Panc1 (cell line): Measurements from ENCODE around the gene NTMT1.

Experiments used
- POLR2AphosphoS5 ChIP-seq: IDR thresholded peaks from 2 replicates; pipeline ENCODE4 v1.6.1; 2012; ENCODE audit warnings: mild to moderate bottlenecking, low read depth, low read length, moderate library complexity
- REST ChIP-seq, 2 experiments: IDR thresholded peaks; 2 replicates each; pipeline ENCODE4 v1.6.1; 2011 to 2012; ENCODE audit warnings: low read depth in 2 of 2, control low read depth in 1 of 2, low read length in 1 of 2, mild to moderate bottlenecking in 1 of 2, moderate library complexity in 1 of 2; ENCODE audit not compliant: insufficient read depth in 1 of 2

- TF ChIP-seq REST (IDR thresholded peaks at IDR 0.05; ENCODE audit: insufficient read depth in 1 of 2, low read depth in 2 of 2, low read length in 1 of 2): no peak
- no peak for TF ChIP-seq POLR2AphosphoS5
Observed at GRCh38 chr9:129648092-129648763, 22.3 kb downstream of the NTMT1 start.
